HG02763 (cell line): ENCODE data around the gene MEF2C.

ENCODE experiments used
- ATAC-seq: cut with Tn5 transposase; IDR thresholded peaks from one replicate; pipeline ENCODE4 v1.9.1; 2021; ENCODE audit warnings: mild to moderate bottlenecking, moderate library complexity; ENCODE audit not compliant: unreplicated experiment

The MEF2C gene

GRCh38 chr5:88693071-88693932, 189.7 kb downstream of the MEF2C start:
- no peak for ATAC-seq

DNA sequence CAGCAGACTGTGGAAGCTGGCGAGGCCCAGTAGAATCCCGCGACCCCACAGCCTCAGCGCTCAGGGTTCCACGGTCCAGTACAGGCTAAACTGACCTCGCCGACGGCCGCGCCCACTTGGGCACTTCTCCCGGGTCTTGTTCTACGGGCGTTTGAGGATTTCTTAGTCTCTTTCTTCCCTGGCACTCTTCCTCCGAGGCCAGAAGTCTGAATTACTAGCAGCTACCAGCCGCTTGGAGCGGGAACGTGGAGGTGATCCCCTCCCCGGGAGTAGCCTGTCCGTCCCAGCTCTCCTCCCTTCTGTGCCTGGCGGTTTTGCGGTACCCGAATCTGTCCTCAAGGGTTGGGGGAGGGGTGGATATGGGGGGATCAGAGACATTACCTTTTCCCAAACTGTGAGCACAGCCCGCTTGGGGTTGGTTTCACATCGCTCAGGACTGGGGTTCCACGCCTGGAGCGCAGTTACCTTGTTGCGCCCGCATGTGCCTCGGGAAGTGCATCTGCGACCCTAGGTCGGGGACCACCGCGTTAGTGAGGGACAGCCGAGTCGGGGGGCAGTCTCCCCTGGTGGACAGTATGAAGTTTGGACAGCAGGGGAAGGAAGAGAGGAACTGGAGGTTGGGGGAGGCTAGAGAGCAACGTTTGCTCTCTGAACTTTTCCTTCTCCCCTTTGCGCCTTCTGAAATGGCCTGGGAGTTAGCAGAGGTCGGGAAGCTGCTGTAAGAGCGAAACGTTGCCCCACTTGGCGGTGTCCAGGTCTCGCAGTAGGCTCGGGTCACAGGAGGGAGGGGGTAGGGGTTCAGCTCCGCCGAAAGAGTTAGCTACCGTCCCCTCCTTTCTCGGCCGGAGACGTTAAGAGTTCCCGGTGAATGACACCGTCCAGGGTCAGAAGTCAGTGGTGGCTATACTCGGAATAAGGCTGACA, 190.8 kb downstream of the MEF2C start:
- ATAC-seq, result no peak

GRCh38 chr5:88691230-88691582, 191.8 kb downstream of the MEF2C start:
- ATAC-seq, result no peak

DNA sequence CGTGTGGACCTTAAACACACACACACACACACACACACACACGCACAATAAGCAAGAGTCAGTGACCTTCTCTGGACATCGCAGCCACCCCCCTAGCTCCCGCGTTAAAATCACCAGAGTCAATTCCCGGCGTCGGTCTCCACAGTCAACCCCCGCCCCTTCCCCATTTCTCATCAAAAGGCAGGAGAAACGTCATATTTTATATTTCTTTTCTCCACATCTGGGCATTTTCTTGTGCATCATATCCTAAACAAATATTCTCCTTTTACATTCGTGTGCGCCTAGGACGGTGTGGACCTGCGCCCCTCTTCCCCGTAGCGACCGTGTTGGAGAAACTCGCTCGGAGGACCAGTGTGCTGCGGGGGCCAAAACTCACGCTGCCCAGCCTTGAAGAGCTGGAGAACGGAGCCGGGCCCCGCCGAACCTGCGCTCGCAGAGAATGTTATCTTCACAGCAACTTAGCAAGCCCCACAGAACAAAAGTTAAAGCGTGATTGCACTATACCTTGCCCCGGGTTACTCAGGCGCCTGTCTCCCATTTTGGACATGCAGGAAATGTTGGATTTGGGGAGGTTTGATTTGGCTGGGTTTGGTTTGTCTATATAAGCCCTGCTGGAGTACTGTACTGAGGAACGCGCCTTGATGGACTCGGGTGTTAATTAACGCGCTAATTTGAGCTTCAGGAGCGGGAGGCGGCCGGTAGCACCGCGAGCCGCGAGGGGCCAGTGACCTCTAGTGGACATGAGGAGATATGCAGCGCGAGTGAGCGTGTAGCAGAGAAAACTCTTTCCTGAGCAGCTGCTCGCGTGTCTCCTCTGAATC, 192.4 kb downstream of the MEF2C start:
- ATAC-seq, result peak; percentile 82

DNA sequence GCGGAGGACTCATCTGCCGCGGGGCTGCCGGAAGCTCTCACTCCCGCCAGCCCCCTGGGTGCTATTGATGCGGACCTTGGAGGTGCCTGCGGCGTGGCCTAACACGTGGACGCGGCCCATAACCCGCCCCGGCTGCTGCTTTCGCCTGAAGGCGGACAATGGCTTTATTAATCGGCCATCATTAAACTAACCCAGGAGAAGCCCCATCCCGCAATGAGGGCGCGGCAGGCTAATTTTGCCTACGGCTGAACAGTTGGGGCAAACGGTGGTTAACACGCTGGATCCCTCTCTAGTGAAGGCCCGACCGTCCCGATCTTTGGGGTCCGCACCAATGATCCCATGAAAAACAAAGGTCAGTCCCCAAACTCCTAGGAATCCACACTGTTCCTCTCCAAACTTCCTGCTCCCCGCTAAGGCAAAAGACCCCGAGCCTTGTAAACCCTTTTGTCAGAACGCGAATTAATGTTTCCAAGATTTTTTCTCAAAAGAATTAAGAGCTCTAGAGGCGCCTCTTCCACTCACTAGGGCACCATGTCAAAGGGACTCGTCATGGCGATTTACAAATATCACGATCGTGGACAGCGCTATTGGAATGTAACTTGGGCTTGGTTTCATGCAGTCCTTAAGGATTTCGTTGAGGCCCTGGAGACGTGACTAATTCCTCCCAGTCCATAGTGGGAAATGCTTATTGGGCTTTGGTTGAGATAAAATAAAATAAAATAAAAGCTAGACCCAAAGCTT, 193.1 kb downstream of the MEF2C start:
- no peak for ATAC-seq

DNA sequence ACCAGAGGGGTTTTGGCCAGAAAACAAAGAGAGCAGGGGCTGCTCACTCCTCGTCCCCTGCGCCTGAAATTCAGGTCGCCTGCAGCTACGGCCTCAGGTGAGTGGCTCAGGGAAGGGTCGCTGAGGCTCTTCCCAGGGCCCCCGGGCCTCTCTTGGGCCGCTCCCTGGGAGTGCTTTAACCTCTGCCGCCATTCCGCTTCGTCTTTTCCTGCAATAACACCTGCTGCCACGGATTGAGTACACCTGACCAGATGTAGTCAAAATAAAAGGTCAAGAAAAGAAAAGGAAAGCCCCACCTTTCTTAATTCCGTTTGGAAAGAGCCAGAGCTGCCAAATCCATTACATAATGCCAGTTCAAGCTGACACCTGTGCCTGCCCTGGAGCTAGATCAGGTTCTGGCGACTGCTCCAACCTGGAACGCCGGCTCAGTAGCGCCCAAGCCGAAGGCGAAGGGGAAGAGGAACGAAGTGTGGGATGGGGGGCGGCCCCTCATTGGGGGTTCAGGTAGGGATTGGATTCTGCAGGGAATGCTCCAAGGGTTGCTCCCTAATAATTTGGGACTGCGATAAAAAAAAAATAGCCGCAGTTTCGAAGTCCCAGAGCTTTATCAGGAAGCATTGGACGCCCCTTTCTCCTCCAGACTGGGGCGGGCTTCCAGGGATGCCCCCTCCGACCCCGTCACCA, 193.9 kb downstream of the MEF2C start:
- no peak for ATAC-seq

- no peak for ATAC-seq
Observed at GRCh38 chr5:88688156-88688983, 194.6 kb downstream of the MEF2C start.

DNA sequence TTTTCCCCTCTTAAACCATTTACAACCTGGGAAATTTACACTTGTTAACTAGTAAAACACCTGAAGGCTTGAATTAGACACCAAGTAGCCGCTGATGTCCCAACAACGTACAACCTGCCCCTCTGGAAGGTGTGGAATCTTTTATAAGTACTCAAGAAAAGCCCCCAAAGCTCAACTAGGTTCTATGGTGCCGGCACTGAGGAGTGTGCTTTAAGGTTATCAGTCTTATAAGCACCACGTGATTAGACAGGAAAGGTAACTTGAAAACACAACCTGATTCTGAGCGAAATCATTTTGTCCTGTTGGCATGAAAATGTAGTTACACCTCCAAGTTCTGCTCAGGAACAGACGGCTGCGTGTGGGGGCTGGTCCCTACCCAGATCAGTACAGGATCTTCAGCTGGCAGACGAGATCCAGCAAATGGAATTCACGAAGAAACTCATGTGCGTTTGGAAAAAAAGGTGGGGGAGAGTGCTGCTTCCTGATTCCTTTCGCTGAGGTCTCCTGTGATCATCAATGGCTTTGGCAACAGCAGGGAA, 195.5 kb downstream of the MEF2C start:
- ATAC-seq, result no peak

- no peak for ATAC-seq
Observed at GRCh38 chr5:88686726-88687125, 196.3 kb downstream of the MEF2C start.

DNA sequence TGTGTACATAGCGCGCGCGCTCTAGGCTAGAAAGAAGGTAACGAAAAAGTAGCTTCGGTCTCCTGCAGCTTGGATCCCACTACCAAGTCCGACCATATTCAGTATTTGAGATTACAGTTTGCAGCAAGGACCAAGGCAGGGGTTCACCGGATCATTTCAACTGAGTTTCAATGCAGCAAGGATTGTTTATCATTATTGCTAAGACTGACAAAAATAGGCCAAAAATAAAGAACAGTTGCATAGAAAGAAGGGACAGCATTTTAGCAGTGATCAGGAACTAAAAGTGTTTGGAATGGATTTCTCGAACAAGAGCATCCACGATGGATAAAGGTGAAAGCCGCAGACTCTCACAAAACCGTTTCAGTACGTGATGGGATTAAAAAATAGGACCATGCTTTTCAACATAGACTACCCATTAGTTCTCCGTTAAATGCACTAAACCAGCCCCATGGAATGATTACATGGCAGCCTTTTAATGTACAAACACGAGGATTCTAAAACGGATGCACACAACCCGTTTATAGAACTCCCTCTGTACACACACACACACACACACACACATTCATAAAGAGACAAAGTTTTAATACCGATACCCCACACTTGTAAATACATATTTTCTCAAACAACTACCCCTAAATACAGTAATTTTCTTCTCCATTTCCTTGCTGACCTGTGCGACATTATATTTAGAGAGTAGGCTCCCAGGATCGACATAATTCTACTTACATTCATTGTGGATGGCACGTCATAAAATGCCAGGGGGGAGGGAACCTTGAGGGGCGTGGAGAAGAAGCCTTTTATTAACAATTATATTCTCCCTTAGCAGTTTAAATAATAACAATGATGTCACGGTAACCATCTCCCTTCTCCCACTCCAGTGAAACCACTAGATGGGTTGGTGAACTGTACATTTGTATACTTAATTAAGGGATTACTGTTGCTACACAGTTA, 197.1 kb downstream of the MEF2C start:
- no peak for ATAC-seq

DNA sequence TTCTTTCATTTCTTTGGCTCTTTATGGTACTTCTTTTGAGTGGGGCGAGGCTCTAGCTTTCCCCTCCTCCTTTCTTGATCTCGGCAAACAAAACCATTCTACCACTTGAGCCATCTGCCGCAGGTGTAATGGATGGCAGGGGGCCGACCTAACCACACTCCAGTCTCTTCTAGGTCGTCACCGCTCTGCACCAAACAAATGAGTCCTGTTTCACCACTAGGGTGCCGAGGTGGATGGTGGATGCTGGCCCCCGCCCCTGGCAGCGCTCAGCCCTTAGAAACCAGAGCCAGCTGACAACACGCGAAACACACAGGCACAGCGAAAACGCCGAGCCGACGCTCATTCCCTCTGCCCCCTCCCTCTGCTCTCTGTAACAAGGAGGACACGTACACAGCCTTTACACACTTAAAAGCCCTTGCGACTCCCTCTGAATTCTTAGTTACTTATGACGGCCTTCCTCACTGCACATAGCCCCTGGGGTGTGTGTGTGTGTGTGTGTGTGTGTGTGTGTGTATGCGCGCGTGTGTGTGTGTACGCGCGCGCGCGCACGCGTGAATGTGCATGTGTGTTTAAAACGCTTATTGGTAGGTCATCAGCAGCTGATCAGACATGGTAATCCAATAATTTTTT, 199.4 kb downstream of the MEF2C start:
- no peak for ATAC-seq

- no peak for ATAC-seq
Observed at GRCh38 chr5:88682881-88683361, 200.1 kb downstream of the MEF2C start.

DNA sequence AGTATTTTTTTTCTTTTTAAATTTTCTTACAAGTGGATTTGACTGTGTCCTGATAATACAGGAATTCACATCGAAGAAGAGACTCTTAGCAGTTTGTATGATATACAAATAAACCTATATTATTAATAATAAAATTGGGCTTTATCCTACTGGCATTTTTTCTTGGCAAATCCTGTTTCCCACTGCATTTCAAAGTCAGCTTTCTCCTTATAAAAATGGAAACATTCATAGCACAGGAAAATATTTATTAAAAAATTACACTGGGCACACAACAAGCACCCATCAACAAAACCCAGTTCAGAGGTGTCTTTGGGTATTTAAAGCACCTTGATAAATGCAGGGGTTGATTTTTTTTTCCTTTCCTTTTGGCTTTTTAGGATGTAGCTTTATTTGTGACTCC, 200.9 kb downstream of the MEF2C start:
- no peak for ATAC-seq

DNA sequence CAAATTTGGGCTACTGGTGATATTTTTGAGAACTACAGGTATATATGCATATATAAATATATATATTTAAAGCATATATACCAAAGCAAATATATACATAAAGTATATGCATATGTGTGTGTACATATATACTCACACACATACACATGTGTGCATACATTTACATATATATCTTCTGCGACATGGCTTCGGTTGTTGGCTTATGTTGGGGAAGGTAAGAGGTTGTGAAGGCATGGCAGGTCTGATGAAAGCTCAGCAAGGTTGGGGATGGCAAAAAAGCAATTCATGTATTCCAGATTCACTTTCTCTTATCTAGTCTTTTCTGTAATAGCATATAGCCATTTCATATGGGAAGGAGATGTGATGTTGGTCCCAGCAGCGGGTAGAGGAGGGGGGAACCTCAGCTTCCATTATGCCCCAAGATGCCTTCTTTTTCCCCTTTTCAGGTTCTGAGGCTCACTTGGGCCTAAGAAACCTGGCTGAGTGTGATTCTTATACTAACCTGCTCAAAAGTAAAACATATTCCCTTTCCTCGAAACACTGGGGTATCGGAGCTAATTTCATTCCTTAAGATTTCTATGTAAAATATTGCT, 201.7 kb downstream of the MEF2C start:
- ATAC-seq, result no peak

GRCh38 chr5:88680253-88681132, 202.5 kb downstream of the MEF2C start:
- ATAC-seq, result peak; percentile 79

- no peak for ATAC-seq
Observed at GRCh38 chr5:88679638-88680037, 203.3 kb downstream of the MEF2C start.
